GM21528 (cell line): ENCODE measurements around the gene ZFYVE28.
"Not testable (repeated sequence)": the region's sequence is repeated elsewhere in the genome, so short reads cannot be mapped to it uniquely, and the experiment has no call there.

Experiments used
- ATAC-seq: cut with Tn5 transposase; IDR thresholded peaks from one replicate; pipeline ENCODE4 v1.9.1; 2021; ENCODE audit warnings: mild to moderate bottlenecking, moderate library complexity; ENCODE audit not compliant: unreplicated experiment, low FRiP score

The ZFYVE28 gene

DNA sequence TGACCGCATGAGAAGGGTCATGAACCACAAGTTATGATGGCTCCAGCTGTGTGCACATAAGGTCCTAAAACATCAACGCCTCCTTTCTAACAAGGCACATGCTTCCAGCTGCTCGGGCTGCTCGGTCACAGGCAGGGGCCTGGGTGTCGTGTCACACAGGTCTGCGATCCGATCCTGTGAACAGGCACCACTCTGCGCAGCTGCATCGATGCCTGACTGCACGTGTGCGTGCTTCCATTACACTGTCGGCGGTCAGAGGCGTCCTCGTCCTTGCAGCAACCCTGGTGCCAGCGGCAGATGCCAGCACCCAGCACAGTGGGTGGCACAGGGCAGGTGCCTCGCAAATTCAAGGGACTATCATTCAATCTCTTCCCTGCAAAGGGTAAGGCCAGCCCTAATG lies 23.9 kb downstream of the ZFYVE28 start:
- no peak for ATAC-seq

GRCh38 chr4:2393353-2394270 lies 24.8 kb downstream of the ZFYVE28 start:
- ATAC-seq: no peak

DNA sequence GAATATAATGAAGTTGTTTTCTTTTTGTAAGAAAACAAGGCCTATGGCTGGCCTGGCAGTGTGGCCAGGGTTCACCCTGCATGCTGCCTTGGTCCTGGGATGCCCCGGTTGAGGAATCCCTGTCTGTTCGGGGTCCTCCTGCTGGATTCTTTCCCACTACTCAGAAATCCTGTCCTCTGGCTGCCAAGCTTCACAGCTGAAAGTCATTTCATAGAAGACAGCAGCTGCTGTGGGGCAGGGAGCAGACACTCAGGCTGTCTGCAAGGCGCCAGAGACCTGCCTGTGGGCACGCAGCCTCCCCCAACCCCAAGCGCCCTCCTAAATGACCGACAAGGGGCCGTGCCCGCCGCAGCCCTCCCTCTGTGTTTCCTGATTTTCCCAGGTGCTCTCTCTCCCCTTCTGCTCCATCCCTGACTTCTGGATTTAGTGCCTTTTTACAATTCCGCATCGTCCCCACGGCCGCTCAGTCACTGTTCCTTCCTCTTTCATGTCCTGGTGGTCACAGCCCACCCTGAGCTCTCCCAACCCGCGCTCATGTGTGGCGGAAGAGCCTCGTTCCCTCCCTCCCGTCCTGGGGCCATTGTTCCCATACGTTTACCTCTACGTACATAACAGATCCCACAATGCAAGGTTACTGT lies 27.5 kb downstream of the ZFYVE28 start:
- ATAC-seq: no peak

- no peak for ATAC-seq
These were observed 28.3 kb downstream of the ZFYVE28 start for GRCh38 chr4:2390146-2390545.

GRCh38 chr4:2389691-2390090 lies 28.8 kb downstream of the ZFYVE28 start:
- ATAC-seq: no peak

GRCh38 chr4:2388429-2389182 lies 29.8 kb downstream of the ZFYVE28 start:
- ATAC-seq: no peak

DNA sequence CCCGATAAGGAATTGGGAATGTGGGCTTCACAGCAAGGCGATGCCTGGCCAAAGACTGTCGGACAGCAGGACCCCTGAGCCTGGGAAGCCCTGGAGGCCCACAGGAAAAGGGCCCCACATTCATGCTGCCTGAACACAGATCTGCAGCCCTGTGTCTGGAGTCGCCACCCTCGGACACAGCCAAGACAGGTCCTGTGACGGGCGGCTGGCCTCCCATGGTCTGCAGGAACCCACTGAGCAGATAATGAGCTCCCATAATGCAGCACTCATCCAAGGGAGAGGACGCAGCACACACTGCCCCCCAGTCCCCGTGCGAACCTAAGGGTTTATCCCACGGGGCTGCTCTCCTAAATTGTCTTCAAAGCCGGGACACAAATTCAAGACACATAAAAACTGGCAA lies 30.6 kb downstream of the ZFYVE28 start:
- ATAC-seq: no peak

DNA sequence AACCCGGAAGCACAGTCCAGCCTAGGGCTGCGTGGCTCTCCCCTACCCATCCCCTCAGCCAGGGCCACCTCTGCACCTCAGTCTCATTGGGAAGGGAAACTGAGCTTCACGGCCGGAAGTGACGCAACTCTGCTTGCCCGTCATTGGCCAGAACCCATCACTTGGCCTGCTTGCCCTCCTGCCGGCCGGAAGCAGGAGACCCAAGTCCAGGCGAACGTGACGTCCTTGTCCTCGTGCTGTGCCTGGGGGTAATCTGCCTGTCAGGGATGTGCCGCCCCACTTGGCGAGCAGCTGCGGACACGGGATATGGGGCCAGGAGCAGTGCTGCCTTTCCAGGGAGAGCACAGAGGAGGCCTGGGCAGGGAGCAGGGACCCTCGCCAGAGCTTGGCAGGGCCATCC lies 31.2 kb downstream of the ZFYVE28 start:
- no peak for ATAC-seq

- no peak for ATAC-seq
These were observed 31.7 kb downstream of the ZFYVE28 start for GRCh38 chr4:2386717-2387116.

- no peak for ATAC-seq
These were observed 32.9 kb downstream of the ZFYVE28 start for GRCh38 chr4:2385516-2385915.

DNA sequence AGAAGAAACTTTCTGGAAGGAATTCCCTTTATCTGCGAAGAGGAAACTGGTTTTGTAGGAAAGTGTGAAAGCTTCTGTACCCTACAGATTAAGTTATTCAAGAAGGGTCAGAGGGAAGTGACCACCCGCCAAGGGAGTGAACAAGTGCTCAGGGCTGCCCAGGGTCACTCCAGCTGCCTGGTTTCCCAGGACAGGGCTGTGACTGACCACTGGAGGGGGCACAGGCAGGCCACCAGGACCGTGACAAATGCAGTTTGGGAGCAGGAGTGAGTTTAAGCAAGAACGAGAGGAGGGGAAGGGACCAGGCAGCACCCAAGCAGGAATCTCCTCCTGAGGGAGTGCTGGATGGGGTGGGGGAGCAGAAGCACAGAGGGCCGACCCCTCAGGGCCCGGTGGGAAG lies 34.2 kb downstream of the ZFYVE28 start:
- no peak for ATAC-seq

- ATAC-seq: no peak
These were observed 34.7 kb downstream of the ZFYVE28 start for GRCh38 chr4:2383760-2384159.

- ATAC-seq: not testable (repeated sequence)
These were observed 35.2 kb downstream of the ZFYVE28 start for GRCh38 chr4:2383220-2383631.

GRCh38 chr4:2382769-2383202 lies 35.7 kb downstream of the ZFYVE28 start:
- not testable (repeated sequence) for ATAC-seq

DNA sequence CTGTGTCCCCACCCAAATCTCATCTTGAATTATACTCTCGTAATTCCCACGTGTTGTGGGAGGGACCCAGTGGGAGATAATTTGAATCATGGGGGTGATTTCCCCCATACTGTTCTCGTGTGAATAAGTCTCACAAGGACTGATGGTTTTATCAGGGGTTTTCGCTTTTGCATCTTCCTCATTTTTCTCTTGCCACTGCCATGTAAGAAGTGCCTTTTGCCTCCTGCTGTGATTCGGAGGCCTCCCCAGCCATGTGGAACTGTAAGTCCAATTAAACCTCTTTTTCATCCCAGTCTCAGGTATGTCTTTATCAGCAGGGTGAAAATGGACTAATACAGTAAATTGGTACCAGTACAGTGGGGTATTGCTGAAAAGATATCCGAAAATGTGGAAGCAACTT lies 37.9 kb downstream of the ZFYVE28 start:
- ATAC-seq: not testable (repeated sequence)

GRCh38 chr4:2378898-2379297 lies 39.5 kb downstream of the ZFYVE28 start:
- no peak for ATAC-seq

DNA sequence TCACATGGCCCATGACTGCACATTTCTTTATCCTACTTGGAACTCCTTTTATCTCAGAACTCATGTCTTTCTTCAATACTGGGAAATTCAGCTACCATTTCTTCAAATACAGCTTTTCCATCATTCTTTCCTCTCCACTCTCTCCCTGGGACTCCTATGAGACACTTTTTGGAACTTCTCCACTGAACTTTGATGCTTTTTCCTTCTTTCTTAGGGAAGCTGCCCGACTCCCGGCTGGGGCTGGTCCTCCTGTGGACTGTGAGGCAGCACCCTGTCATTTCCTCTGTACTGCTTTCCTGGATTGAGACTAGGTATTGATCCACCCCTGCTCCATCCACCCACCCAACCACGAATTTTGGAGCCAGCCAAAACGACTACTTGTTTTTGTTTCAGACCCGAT lies 40.0 kb downstream of the ZFYVE28 start:
- ATAC-seq: no peak

GRCh38 chr4:2377241-2377640 lies 41.2 kb downstream of the ZFYVE28 start:
- ATAC-seq: no peak

DNA sequence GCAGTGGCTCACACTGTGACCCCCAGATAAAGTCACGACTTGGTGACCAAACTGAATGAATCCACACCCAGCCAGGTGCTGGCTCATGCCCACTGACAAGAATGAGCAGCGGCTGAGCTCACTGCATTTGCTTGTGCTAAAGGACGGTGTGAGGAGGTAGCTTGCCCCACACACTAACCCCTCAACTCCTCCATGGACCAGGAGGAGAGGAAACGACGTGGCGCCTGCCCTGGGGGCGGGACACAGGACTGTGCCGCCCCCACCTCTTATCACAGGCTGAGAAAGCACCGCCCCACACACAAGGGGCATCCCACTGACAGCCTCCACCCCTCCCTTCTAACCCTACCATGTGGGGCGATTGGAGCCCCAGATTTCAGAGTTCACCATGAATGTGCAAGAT lies 43.0 kb downstream of the ZFYVE28 start:
- no peak for ATAC-seq

DNA sequence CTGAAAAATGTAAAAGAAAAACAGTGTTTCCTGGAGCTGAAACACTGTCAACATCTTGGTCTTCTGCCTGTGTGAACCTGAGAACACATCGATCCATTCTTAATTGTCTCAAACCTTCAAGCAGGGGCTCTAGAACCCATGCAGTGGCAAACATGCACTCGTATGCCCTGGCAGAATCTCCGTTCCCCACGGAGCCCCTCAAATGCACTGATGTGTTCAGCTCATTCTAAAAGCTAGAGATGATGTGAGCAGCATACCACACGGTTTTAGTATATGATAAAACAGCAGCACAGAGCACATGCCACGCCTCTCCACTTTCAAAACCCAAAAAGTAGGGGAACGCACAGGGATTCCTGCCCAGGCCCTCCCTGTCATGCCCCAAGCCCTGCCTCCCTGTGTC lies 44.9 kb downstream of the ZFYVE28 start:
- no peak for ATAC-seq

- no peak for ATAC-seq
These were observed 45.9 kb downstream of the ZFYVE28 start for GRCh38 chr4:2372488-2373030.
